K562 (cell line): ENCODE measurements around the gene KBTBD4. TPM values are rescaled to one million over a fixed set of nuclear protein-coding genes. Genes with fewer than 3 reads are reported as not detected.

ENCODE experiments used
- DMBX1 ChIP-seq: fragments of 250-450 bp; sonication (Bioruptor Pico); IDR thresholded peaks from 2 replicates; pipeline ENCODE4 v1.8.0; 2022; ENCODE audit warnings: inconsistent platforms, mild to moderate bottlenecking, moderate library complexity, borderline replicate concordance
- FOXA3 ChIP-seq, 2 experiments: fragments of 450-650 bp in 1 of 2; sonication (generic) in 1 of 2; formaldehyde crosslinking; IDR thresholded peaks in 1 of 2; conservative IDR thresholded peaks in 1 of 2; 2 replicates each; pipeline versions ENCODE4 v1.4.0 to v1.8.0; 2020 to 2022; ENCODE audit warnings: mild to moderate bottlenecking in 2 of 2, missing genetic modification reagents in 1 of 2
- SLC30A9 ChIP-seq: fragments of 250-450 bp; sonication (Bioruptor Pico); IDR thresholded peaks from 2 replicates; pipeline ENCODE4 v1.8.0; 2022; ENCODE audit warnings: mild to moderate bottlenecking, moderate library complexity
- SOX6 ChIP-seq: fragments of 450-650 bp; IDR thresholded peaks from 2 replicates; pipeline ENCODE4 v1.6.1; 2014; ENCODE audit warnings: mild to moderate bottlenecking
- STAT5A ChIP-seq: IDR thresholded peaks from 2 replicates; pipeline ENCODE4 v1.6.1; 2012; ENCODE audit warnings: low read length, inconsistent platforms, borderline replicate concordance
- XRCC3 ChIP-seq: fragments of 450-650 bp; IDR thresholded peaks from 2 replicates; pipeline ENCODE4 v1.6.1; 2017; ENCODE audit warnings: mild to moderate bottlenecking, moderate library complexity
- ZEB2 ChIP-seq: fragments of 450-650 bp; IDR thresholded peaks from 2 replicates; pipeline ENCODE4 v1.6.1; 2016
- ZKSCAN1 ChIP-seq: fragments of 150-350 bp; IDR thresholded peaks from 2 replicates; pipeline ENCODE4 v1.6.1; 2016; ENCODE audit warnings: low read depth, low read length
- polyA plus RNA-seq, 8 experiments: library from polyadenylated mRNA; depleted of rRNA in 4 of 8; stranded (reverse) in 5 of 8; unstranded in 3 of 8; fragments of >200 nt; fragmentation: Nextera tagmentation in 2 of 8; fragmentation: Illumina TruSeq in 1 of 8; extraction: Ambion mirVana in 2 of 8; extraction: Trizol in 1 of 8; gene quantifications; 2 replicates each; pipeline versions ENCODE4 v1.2.1 to v1.2.3, GENCODE V29; 2011 to 2014; ENCODE audit warnings: inconsistent platforms in 1 of 8, missing spikeins in 1 of 8
- total RNA-seq, 7 experiments: library from RNA; depleted of rRNA in 6 of 7; stranded (reverse); fragments of >200 nt in 6 of 7; fragmentation: Illumina TruSeq in 2 of 7; extraction: Trizol in 2 of 7; gene quantifications; 2 replicates each; pipeline versions ENCODE4 v1.2.1 to v1.2.3, GENCODE V29; 2011 to 2021; ENCODE audit warnings: low replicate concordance in 1 of 7
- TF ChIP-seq, protein P1 (sequence below), 2 experiments: IDR thresholded peaks in 1 of 2; conservative IDR thresholded peaks in 1 of 2; 2 replicates each; pipeline ENCODE4 v1.6.1; 2016; ENCODE audit warnings: low read depth in 2 of 2, mild to moderate bottlenecking in 1 of 2, missing compliant biosample characterization in 1 of 2, missing genetic modification characterization in 1 of 2, moderate library complexity in 1 of 2
- TF ChIP-seq, protein P2 (sequence below): fragments of 250-450 bp; sonication (Bioruptor Pico); IDR thresholded peaks from 2 replicates; pipeline ENCODE4 v1.5.0; 2021
- TF ChIP-seq, protein P3 (sequence below): sonication (generic); formaldehyde crosslinking; IDR thresholded peaks from 2 replicates; pipeline ENCODE4 v1.8.1; 2023; ENCODE audit warnings: missing genetic modification reagents, mild to moderate bottlenecking, borderline replicate concordance
- TF ChIP-seq, protein P4 (sequence below): fragments of 450-650 bp; IDR thresholded peaks from 2 replicates; pipeline ENCODE4 v1.6.1; 2016; ENCODE audit warnings: antibody characterized with exemption
- TF ChIP-seq, protein P5 (sequence below): fragments of 450-650 bp; conservative IDR thresholded peaks from 2 replicates; pipeline ENCODE4 v1.6.1; 2016; ENCODE audit warnings: missing genetic modification characterization, low read depth, mild to moderate bottlenecking, control low read depth, missing compliant biosample characterization
- TF ChIP-seq, protein P6 (sequence below): sonication (generic); formaldehyde crosslinking; IDR thresholded peaks from 2 replicates; pipeline ENCODE4 v1.8.1; 2023; ENCODE audit warnings: mild to moderate bottlenecking, missing genetic modification reagents, moderate library complexity

Gene KBTBD4
- total and polyA plus RNA-seq, 9 of the 15 experiments (the other 6 are each of a cell fraction or from before 2014, with no cell fraction given), result 7.0 to 33.9 (median 13.3) TPM

DNA sequence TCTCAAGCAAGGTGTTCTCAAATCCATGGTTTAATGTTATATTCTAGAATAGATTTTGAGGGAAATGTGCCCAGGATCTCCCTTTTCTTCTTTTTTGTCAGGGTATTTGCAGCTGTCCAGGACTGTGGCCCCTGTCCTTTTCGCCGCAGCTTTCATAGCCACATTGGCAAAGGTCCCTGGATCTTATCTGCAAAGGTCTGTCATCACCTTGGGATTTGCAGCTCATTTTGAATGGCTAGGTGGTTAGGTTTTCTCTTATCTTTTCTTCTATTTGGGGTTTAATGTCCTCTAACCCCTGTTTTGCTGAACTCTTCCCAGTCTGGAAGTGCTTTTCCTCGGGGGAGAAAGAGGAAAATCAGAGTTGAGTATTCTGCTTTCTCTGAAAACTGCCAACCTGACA is 27.2 kb upstream of the KBTBD4 start (continued):
- TF ChIP-seq, protein P1, sequence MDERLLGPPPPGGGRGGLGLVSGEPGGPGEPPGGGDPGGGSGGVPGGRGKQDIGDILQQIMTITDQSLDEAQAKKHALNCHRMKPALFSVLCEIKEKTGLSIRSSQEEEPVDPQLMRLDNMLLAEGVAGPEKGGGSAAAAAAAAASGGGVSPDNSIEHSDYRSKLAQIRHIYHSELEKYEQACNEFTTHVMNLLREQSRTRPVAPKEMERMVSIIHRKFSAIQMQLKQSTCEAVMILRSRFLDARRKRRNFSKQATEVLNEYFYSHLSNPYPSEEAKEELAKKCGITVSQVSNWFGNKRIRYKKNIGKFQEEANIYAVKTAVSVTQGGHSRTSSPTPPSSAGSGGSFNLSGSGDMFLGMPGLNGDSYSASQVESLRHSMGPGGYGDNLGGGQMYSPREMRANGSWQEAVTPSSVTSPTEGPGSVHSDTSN (CRISPR knock-in tag; IDR thresholded peaks at IDR 0.05; ENCODE audit: low read depth), result peak; percentile 18; the same call in 1 of the 2 replicates
- TF ChIP-seq, protein P1 (tag; conservative IDR thresholded peaks at IDR 0.05; ENCODE audit: low read depth), result peak; percentile 95
- TF ChIP-seq, protein P2, sequence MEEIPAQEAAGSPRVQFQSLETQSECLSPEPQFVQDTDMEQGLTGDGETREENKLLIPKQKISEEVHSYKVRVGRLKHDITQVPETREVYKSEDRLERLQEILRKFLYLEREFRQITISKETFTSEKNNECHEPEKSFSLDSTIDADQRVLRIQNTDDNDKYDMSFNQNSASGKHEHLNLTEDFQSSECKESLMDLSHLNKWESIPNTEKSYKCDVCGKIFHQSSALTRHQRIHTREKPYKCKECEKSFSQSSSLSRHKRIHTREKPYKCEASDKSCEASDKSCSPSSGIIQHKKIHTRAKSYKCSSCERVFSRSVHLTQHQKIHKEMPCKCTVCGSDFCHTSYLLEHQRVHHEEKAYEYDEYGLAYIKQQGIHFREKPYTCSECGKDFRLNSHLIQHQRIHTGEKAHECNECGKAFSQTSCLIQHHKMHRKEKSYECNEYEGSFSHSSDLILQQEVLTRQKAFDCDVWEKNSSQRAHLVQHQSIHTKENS (CRISPR knock-in tag), result no peak
- TF ChIP-seq ZEB2, result peak; percentile 64; the same call in 1 of the 2 replicates
- TF ChIP-seq, protein P3, sequence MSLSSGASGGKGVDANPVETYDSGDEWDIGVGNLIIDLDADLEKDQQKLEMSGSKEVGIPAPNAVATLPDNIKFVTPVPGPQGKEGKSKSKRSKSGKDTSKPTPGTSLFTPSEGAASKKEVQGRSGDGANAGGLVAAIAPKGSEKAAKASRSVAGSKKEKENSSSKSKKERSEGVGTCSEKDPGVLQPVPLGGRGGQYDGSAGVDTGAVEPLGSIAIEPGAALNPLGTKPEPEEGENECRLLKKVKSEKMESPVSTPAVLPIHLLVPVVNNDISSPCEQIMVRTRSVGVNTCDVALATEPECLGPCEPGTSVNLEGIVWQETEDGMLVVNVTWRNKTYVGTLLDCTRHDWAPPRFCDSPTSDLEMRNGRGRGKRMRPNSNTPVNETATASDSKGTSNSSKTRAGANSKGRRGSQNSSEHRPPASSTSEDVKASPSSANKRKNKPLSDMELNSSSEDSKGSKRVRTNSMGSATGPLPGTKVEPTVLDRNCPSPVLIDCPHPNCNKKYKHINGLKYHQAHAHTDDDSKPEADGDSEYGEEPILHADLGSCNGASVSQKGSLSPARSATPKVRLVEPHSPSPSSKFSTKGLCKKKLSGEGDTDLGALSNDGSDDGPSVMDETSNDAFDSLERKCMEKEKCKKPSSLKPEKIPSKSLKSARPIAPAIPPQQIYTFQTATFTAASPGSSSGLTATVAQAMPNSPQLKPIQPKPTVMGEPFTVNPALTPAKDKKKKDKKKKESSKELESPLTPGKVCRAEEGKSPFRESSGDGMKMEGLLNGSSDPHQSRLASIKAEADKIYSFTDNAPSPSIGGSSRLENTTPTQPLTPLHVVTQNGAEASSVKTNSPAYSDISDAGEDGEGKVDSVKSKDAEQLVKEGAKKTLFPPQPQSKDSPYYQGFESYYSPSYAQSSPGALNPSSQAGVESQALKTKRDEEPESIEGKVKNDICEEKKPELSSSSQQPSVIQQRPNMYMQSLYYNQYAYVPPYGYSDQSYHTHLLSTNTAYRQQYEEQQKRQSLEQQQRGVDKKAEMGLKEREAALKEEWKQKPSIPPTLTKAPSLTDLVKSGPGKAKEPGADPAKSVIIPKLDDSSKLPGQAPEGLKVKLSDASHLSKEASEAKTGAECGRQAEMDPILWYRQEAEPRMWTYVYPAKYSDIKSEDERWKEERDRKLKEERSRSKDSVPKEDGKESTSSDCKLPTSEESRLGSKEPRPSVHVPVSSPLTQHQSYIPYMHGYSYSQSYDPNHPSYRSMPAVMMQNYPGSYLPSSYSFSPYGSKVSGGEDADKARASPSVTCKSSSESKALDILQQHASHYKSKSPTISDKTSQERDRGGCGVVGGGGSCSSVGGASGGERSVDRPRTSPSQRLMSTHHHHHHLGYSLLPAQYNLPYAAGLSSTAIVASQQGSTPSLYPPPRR (CRISPR knock-in tag), result no peak
- TF ChIP-seq XRCC3, result no peak
- TF ChIP-seq SOX6, result peak; percentile 72; the same call in 1 of the 2 replicates
- no peak for TF ChIP-seq FOXA3 (CRISPR knock-in tag; conservative IDR thresholded peaks at IDR 0.05 in 1 of 2, IDR thresholded peaks at IDR 0.05 in 1 of 2)
- TF ChIP-seq ZKSCAN1, result no peak
- TF ChIP-seq STAT5A, result no peak
- TF ChIP-seq DMBX1, result peak; percentile 36; the same call in 1 of the 2 replicates
- TF ChIP-seq, protein P4, sequence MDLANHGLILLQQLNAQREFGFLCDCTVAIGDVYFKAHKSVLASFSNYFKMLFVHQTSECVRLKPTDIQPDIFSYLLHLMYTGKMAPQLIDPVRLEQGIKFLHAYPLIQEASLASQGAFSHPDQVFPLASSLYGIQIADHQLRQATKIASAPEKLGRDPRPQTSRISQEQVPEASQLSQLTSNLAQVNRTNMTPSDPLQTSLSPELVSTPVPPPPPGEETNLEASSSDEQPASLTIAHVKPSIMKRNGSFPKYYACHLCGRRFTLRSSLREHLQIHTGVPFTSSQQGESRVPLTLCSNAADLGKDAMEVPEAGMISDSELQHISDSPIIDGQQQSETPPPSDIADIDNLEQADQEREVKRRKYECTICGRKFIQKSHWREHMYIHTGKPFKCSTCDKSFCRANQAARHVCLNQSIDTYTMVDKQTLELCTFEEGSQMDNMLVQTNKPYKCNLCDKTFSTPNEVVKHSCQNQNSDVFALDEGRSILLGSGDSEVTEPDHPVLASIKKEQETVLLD, result no peak
- TF ChIP-seq, protein P5, sequence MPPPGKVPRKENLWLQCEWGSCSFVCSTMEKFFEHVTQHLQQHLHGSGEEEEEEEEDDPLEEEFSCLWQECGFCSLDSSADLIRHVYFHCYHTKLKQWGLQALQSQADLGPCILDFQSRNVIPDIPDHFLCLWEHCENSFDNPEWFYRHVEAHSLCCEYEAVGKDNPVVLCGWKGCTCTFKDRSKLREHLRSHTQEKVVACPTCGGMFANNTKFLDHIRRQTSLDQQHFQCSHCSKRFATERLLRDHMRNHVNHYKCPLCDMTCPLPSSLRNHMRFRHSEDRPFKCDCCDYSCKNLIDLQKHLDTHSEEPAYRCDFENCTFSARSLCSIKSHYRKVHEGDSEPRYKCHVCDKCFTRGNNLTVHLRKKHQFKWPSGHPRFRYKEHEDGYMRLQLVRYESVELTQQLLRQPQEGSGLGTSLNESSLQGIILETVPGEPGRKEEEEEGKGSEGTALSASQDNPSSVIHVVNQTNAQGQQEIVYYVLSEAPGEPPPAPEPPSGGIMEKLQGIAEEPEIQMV (tag), result no peak
- TF ChIP-seq, protein P6, sequence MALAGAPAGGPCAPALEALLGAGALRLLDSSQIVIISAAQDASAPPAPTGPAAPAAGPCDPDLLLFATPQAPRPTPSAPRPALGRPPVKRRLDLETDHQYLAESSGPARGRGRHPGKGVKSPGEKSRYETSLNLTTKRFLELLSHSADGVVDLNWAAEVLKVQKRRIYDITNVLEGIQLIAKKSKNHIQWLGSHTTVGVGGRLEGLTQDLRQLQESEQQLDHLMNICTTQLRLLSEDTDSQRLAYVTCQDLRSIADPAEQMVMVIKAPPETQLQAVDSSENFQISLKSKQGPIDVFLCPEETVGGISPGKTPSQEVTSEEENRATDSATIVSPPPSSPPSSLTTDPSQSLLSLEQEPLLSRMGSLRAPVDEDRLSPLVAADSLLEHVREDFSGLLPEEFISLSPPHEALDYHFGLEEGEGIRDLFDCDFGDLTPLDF (CRISPR knock-in tag), result no peak
- TF ChIP-seq SLC30A9 (CRISPR knock-in tag), result no peak
